ENCODE measurements around the gene SPINK5.

SPINK5 gene

GRCh38 chr5:148091991-148092964 is 28.5 kb downstream of the SPINK5 start:
- DNase-seq (ENCODE audit: low read depth in 1 of 2, low spot score in 1 of 2), result no peak

- no peak for DNase-seq (ENCODE audit: low read depth in 1 of 2, low spot score in 1 of 2)
These were observed 30.6 kb downstream of the SPINK5 start for GRCh38 chr5:148094336-148094735.

GRCh38 chr5:148104226-148104625 is 40.4 kb downstream of the SPINK5 start:
- DNase-seq (ENCODE audit: low read depth in 1 of 2, low spot score in 1 of 2), result no peak

GRCh38 chr5:148107608-148108007 is 43.8 kb downstream of the SPINK5 start:
- DNase-seq (ENCODE audit: low read depth in 1 of 2, low spot score in 1 of 2), result no peak

- DNase-seq (ENCODE audit: low read depth in 1 of 2, low spot score in 1 of 2), result no peak
These were observed 49.5 kb downstream of the SPINK5 start for GRCh38 chr5:148113243-148113642.

GRCh38 chr5:148120317-148120716 is 56.5 kb downstream of the SPINK5 start:
- DNase-seq (ENCODE audit: low read depth in 1 of 2, low spot score in 1 of 2), result no peak

- no peak for DNase-seq (ENCODE audit: low read depth in 1 of 2, low spot score in 1 of 2)
These were observed 61.9 kb downstream of the SPINK5 start for GRCh38 chr5:148125641-148126040.

- no peak for DNase-seq (ENCODE audit: low read depth in 1 of 2, low spot score in 1 of 2)
These were observed 71.6 kb downstream of the SPINK5 start for GRCh38 chr5:148135091-148136048.

GRCh38 chr5:148140846-148141245 is 77.1 kb downstream of the SPINK5 start:
- DNase-seq (ENCODE audit: low read depth in 1 of 2, low spot score in 1 of 2), result no peak

- no peak for DNase-seq (ENCODE audit: low read depth in 1 of 2, low spot score in 1 of 2)
These were observed 77.9 kb downstream of the SPINK5 start for GRCh38 chr5:148141645-148142044.

GRCh38 chr5:148145916-148146315 is 82.1 kb downstream of the SPINK5 start:
- DNase-seq (ENCODE audit: low read depth in 1 of 2, low spot score in 1 of 2), result no peak

GRCh38 chr5:148146487-148146886 is 82.7 kb downstream of the SPINK5 start:
- no peak for DNase-seq (ENCODE audit: low read depth in 1 of 2, low spot score in 1 of 2)

- no peak for DNase-seq (ENCODE audit: low read depth in 1 of 2, low spot score in 1 of 2)
These were observed 83.6 kb downstream of the SPINK5 start for GRCh38 chr5:148147415-148147814.

- no peak for DNase-seq (ENCODE audit: low read depth in 1 of 2, low spot score in 1 of 2)
These were observed 88.1 kb downstream of the SPINK5 start for GRCh38 chr5:148151872-148152271.

GRCh38 chr5:148152781-148153180 is 89.0 kb downstream of the SPINK5 start:
- no peak for DNase-seq (ENCODE audit: low read depth in 1 of 2, low spot score in 1 of 2)

- no peak for DNase-seq (ENCODE audit: low read depth in 1 of 2, low spot score in 1 of 2)
These were observed 92.8 kb downstream of the SPINK5 start for GRCh38 chr5:148156609-148157008.

- DNase-seq (ENCODE audit: low read depth in 1 of 2, low spot score in 1 of 2), result no peak
These were observed 98.3 kb downstream of the SPINK5 start for GRCh38 chr5:148162038-148162437.

GRCh38 chr5:148163345-148163744 is 99.6 kb downstream of the SPINK5 start:
- no peak for DNase-seq (ENCODE audit: low read depth in 1 of 2, low spot score in 1 of 2)

- no peak for DNase-seq (ENCODE audit: low read depth in 1 of 2, low spot score in 1 of 2)
These were observed 102.9 kb downstream of the SPINK5 start for GRCh38 chr5:148166550-148167283.

- no peak for DNase-seq (ENCODE audit: low read depth in 1 of 2, low spot score in 1 of 2)
These were observed 104.5 kb downstream of the SPINK5 start, which contains the start of gene SPINK14 for GRCh38 chr5:148168246-148168645. SPINK14 (plus strand) TSS chr5:148168546; CDS start chr5:148169733, 1,187 bp downstream.

GRCh38 chr5:148172377-148172776 is 108.6 kb downstream of the SPINK5 start:
- DNase-seq (ENCODE audit: low read depth in 1 of 2, low spot score in 1 of 2), result no peak

Data from activated T-helper 1 cell treated with anti-CD3 and anti-CD28 coated beads, Interleukin-2, amount 50 U/mL, for 16 hours (primary cell).